Breast epithelium (tissue), 3 donors: ENCODE results near the gene ESRRA.

ENCODE experiments used
- CTCF ChIP-seq, 3 donors: fragments of 450-650 bp; IDR thresholded peaks; one replicate each; pipeline ENCODE4 v1.5.1; 2016 to 2017; ENCODE audit warnings: antibody characterized with exemption in 3 of 3, mild to moderate bottlenecking in 3 of 3, moderate library complexity in 3 of 3
- POLR2A ChIP-seq: fragments of 450-650 bp; IDR thresholded peaks from one replicate; pipeline ENCODE4 v1.6.1; 2016; ENCODE audit warnings: antibody characterized with exemption, mild to moderate bottlenecking, moderate library complexity

GRCh38 chr11:64275841-64276240 lies 29.5 kb upstream of the ESRRA start:
- TF ChIP-seq CTCF (IDR thresholded peaks at IDR 0.05): no peak
- TF ChIP-seq POLR2A: no peak
